TTC549 (cell line): ENCODE measurements around the gene CDH13.

Experiments
- FAIRE-seq: peaks from 2 replicates; lab custom pipeline; 2012; peaks lifted over from hg19 to GRCh38; lab: Jason Lieb, UNC

Gene CDH13

GRCh38 chr16:83196796-83197195, 570.0 kb downstream of the CDH13 start:
- FAIRE-seq: no peak

GRCh38 chr16:83197450-83197849, 570.7 kb downstream of the CDH13 start:
- no peak for FAIRE-seq

GRCh38 chr16:83198977-83199376, 572.2 kb downstream of the CDH13 start:
- FAIRE-seq: no peak

- FAIRE-seq: no peak
Observed at GRCh38 chr16:83200005-83200779, 573.4 kb downstream of the CDH13 start.

- no peak for FAIRE-seq
Observed at GRCh38 chr16:83201748-83202147, 575.0 kb downstream of the CDH13 start.

- FAIRE-seq: no peak
Observed at GRCh38 chr16:83205896-83206295, 579.1 kb downstream of the CDH13 start.

- FAIRE-seq: no peak
Observed at GRCh38 chr16:83206426-83206825, 579.7 kb downstream of the CDH13 start.

GRCh38 chr16:83211711-83212110, 584.9 kb downstream of the CDH13 start:
- FAIRE-seq: no peak

- FAIRE-seq: no peak
Observed at GRCh38 chr16:83212301-83212841, 585.6 kb downstream of the CDH13 start.

- no peak for FAIRE-seq
Observed at GRCh38 chr16:83214671-83215070, 587.9 kb downstream of the CDH13 start.

GRCh38 chr16:83215406-83216001, 588.7 kb downstream of the CDH13 start:
- no peak for FAIRE-seq

- FAIRE-seq: no peak
Observed at GRCh38 chr16:83219285-83219684, 592.5 kb downstream of the CDH13 start.

GRCh38 chr16:83220066-83220465, 593.3 kb downstream of the CDH13 start:
- FAIRE-seq: no peak

GRCh38 chr16:83224642-83225041, 597.9 kb downstream of the CDH13 start:
- FAIRE-seq: no peak

GRCh38 chr16:83227336-83227735, 600.6 kb downstream of the CDH13 start:
- no peak for FAIRE-seq

GRCh38 chr16:83231729-83232128, 605.0 kb downstream of the CDH13 start:
- FAIRE-seq: no peak

- FAIRE-seq: no peak
Observed at GRCh38 chr16:83233153-83233552, 606.4 kb downstream of the CDH13 start.

- FAIRE-seq: no peak
Observed at GRCh38 chr16:83238949-83239691, 612.4 kb downstream of the CDH13 start.

GRCh38 chr16:83244057-83244456, 617.3 kb downstream of the CDH13 start:
- no peak for FAIRE-seq

GRCh38 chr16:83245061-83245460, 618.3 kb downstream of the CDH13 start:
- no peak for FAIRE-seq

- no peak for FAIRE-seq
Observed at GRCh38 chr16:83247767-83248372, 621.1 kb downstream of the CDH13 start.

- FAIRE-seq: no peak
Observed at GRCh38 chr16:83248735-83249463, 622.1 kb downstream of the CDH13 start.
